OCI-LY1 (cell line): ENCODE measurements around the gene CANT1.

Experiments used
- H2AFZ ChIP-seq: fragments of 200-600 bp; sonication (generic), shearing (Covaris generic); 2 replicates; pipeline ENCODE4 v1.6.0; 2014; ENCODE audit warnings: antibody characterized with exemption, mild to moderate bottlenecking, low read length
- H3F3A ChIP-seq: fragments of 200-600 bp; sonication (generic), shearing (Covaris generic); 2 replicates; pipeline ENCODE4 v1.6.0; 2014; ENCODE audit warnings: mild to moderate bottlenecking, antibody characterized with exemption, low read length, moderate library complexity; ENCODE audit not compliant: insufficient read depth
- H3K27ac ChIP-seq: fragments of 200-600 bp; sonication (generic); 2 replicates; pipeline ENCODE4 v1.5.1; 2014; ENCODE audit warnings: low read length, mixed run types, mild to moderate bottlenecking, low read depth; ENCODE audit not compliant: poor library complexity, severe bottlenecking
- H3K27me3 ChIP-seq: fragments of 200-600 bp; sonication (generic); 2 replicates; pipeline ENCODE4 v1.6.0; 2014; ENCODE audit warnings: antibody characterized with exemption, mild to moderate bottlenecking, low read length, moderate library complexity; ENCODE audit not compliant: insufficient read depth
- H3K36me3 ChIP-seq: fragments of 200-600 bp; sonication (generic); 2 replicates; pipeline ENCODE4 v1.6.1; 2014; ENCODE audit warnings: mild to moderate bottlenecking, antibody characterized with exemption, low read length, moderate library complexity, mixed read lengths; ENCODE audit not compliant: insufficient read depth
- H3K4me1 ChIP-seq: fragments of 200-600 bp; sonication (generic); 2 replicates; pipeline ENCODE4 v1.5.1; 2014; ENCODE audit warnings: mild to moderate bottlenecking, low read length, moderate library complexity; ENCODE audit not compliant: insufficient read depth, severe bottlenecking
- H3K4me2 ChIP-seq: fragments of 200-600 bp; sonication (generic), shearing (Covaris generic); 2 replicates; pipeline ENCODE4 v1.6.1; 2014; ENCODE audit warnings: low read length
- H3K4me3 ChIP-seq: fragments of 200-600 bp; sonication (generic); 2 replicates; pipeline ENCODE4 v1.5.1; 2014; ENCODE audit warnings: low read length, low read depth, mild to moderate bottlenecking, mixed read lengths; ENCODE audit not compliant: poor library complexity, severe bottlenecking
- H3K79me2 ChIP-seq: fragments of 200-600 bp; shearing (Covaris generic); 2 replicates; pipeline ENCODE4 v1.6.1; 2016; ENCODE audit warnings: mixed run types, low read length, mixed read lengths; ENCODE audit not compliant: insufficient read depth
- H3K9ac ChIP-seq: fragments of 200-600 bp; sonication (generic), shearing (Covaris generic); 2 replicates; pipeline ENCODE4 v1.6.1; 2014; ENCODE audit warnings: mild to moderate bottlenecking, low read length, mixed read lengths
- H3K9me2 ChIP-seq: fragments of 200-600 bp; sonication (generic), shearing (Covaris generic); 2 replicates; pipeline ENCODE4 v1.6.1; 2014; ENCODE audit warnings: low read depth, mild to moderate bottlenecking, low read length, mixed read lengths
- H3K9me3 ChIP-seq: fragments of 200-600 bp; shearing (Covaris generic); 2 replicates; pipeline ENCODE4 v1.6.1; 2014; ENCODE audit warnings: low read length, mixed read lengths
- H4K20me1 ChIP-seq: fragments of 200-600 bp; sonication (generic), shearing (Covaris generic); 2 replicates; pipeline ENCODE4 v1.6.0; 2016; ENCODE audit warnings: mild to moderate bottlenecking, low read length; ENCODE audit not compliant: insufficient read depth
- EZH2 ChIP-seq: fragments of 200-600 bp; sonication (generic), shearing (Covaris generic); IDR thresholded peaks from 2 replicates; pipeline ENCODE4 v1.8.0; 2017; ENCODE audit warnings: borderline replicate concordance, mixed run types, mild to moderate bottlenecking, antibody characterized with exemption, low read length, moderate library complexity, mixed read lengths
- TF ChIP-seq, protein P1 (sequence below): fragments of 200-600 bp; sonication (generic), shearing (Covaris generic); IDR thresholded peaks from 2 replicates; pipeline ENCODE4 v1.5.1; 2017; ENCODE audit warnings: mild to moderate bottlenecking, antibody characterized with exemption, low read length, moderate library complexity, mixed read lengths

The CANT1 gene

DNA sequence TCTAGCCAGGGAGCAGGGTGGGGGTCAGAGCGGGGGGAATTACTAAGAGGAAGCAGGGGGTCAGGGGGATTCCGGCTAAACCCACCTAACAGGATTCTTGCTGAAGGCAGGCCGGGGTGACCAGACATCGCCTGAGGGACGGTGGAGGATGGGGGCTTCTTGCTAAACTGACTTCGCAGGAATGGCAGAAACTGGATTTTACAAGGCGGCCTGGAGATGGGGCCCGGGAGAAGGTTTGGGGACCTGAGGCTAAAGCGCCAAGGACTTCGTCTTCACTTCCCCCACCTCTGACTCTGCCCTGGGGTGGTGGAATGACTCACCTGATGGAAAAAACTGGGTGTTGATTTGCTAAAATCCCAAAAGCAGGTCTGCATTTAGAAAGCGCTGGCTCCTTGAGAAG, 53.3 kb downstream of the CANT1 start:
- Histone ChIP-seq H3K79me2 (no peaks in the 10 kb centered on the region), H3K27ac (no peak overlapping the region), H3F3A (no peaks in the 10 kb centered on the region), H4K20me1 (no peaks in the 10 kb centered on the region), H3K27me3 (peaks cover 4% of the 10 kb centered on the region; the same call in 1 of the 2 replicates), H2AFZ (no peak overlapping the region), H3K4me3 (no peak overlapping the region), H3K9me3 (no peaks in the 10 kb centered on the region), H3K4me1 (no peaks in the 10 kb centered on the region), H3K36me3 (no peaks in the 10 kb centered on the region), H3K9me2 (no peaks in the 10 kb centered on the region), H3K4me2 (no peak overlapping the region), H3K9ac (no peak overlapping the region)
- TF ChIP-seq, protein P1, sequence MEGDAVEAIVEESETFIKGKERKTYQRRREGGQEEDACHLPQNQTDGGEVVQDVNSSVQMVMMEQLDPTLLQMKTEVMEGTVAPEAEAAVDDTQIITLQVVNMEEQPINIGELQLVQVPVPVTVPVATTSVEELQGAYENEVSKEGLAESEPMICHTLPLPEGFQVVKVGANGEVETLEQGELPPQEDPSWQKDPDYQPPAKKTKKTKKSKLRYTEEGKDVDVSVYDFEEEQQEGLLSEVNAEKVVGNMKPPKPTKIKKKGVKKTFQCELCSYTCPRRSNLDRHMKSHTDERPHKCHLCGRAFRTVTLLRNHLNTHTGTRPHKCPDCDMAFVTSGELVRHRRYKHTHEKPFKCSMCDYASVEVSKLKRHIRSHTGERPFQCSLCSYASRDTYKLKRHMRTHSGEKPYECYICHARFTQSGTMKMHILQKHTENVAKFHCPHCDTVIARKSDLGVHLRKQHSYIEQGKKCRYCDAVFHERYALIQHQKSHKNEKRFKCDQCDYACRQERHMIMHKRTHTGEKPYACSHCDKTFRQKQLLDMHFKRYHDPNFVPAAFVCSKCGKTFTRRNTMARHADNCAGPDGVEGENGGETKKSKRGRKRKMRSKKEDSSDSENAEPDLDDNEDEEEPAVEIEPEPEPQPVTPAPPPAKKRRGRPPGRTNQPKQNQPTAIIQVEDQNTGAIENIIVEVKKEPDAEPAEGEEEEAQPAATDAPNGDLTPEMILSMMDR = no peak
- no peak for TF ChIP-seq EZH2

DNA sequence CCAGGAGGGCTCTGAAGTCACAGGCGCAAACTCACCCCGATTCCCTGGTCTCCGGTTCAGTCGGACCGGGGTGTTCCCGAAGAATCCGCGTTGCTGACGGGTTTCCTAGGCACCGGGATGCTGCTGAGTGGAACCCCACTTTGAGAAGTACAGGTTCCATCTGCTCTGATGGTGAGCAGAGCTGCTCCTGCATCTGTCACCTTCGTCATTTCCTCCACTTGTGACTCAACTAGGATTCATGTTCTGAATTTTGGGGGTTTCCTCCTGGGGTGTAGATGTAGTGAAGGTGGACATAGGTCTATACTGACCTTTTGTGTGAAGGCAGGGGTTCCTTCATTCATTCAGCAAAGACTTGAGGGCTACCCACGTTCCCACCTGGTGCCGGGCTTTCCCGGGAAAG, 54.9 kb downstream of the CANT1 start:
- no peaks in the 10 kb centered on the region for H4K20me1 ChIP-seq
- H3K9me3 ChIP-seq = peaks cover 8% of the 10 kb centered on the region
- H3K9me2 ChIP-seq = no peaks in the 10 kb centered on the region
- H3K4me3 ChIP-seq = no peak overlapping the region
- H3K9ac ChIP-seq = no peak overlapping the region
- TF ChIP-seq, protein P1 = no peak
- TF ChIP-seq EZH2 = no peak
- H3F3A ChIP-seq = no peaks in the 10 kb centered on the region
- H2AFZ ChIP-seq = no peak overlapping the region
- H3K79me2 ChIP-seq = no peaks in the 10 kb centered on the region
- H3K27me3 ChIP-seq = peaks cover 8% of the 10 kb centered on the region; the same call in 1 of the 2 replicates
- no peak overlapping the region for H3K27ac ChIP-seq
- H3K36me3 ChIP-seq = no peaks in the 10 kb centered on the region; the same call in 1 of the 2 replicates
- H3K4me1 ChIP-seq = no peaks in the 10 kb centered on the region
- H3K4me2 ChIP-seq = no peak overlapping the region

DNA sequence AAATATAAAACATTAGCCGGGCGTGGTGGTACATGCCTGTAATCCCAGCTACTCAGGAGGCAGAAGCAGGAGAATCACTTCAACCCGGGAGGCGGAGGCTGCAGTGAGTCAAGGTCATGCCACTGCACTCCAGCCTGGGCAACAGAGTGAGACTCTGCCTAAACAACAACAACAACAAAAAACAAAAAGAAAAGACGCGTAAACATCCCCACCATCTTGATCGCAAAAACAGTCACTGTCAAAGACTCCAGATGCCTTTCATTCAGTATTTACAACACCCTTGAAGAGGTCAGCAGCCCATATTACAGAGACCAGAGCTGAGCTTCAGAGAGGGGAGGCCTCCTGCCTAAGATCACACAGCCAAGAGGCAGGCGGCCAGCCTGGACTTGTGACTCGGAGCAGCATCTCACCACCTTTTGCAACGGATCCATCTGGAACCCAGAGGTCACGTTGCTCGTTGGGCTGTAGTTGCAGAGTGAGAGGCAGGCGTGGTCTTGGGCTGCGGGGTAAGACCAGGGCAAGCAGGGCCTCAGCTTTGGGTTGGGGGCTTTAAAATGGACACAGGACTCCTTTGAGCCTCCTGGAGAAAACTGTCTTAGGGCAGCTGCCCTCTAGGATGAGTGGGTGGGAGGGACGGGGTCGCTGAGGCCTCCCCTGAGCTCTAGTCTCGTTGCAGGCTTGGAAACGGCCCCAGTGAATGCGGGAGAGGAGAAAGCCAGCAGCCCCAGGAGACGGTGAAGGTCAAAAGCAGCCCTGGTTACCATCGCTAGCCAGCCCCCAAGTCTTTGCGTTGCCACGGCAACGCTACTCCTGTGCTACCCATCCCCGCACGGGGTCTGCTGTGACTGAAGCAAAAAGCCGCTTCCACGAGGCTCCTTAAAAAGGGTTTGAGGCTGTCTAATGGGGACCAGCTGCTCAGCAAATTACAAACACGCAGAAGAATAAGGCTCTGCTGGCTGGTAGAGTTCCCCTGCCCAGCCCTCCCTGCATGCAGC, 55.9 kb downstream of the CANT1 start:
- no peaks in the 10 kb centered on the region for H3K9me2 ChIP-seq
- no peak for TF ChIP-seq EZH2
- TF ChIP-seq, protein P1 = no peak
- H3K36me3 ChIP-seq = no peaks in the 10 kb centered on the region; the same call in 1 of the 2 replicates
- no peak overlapping the region for H2AFZ ChIP-seq
- no peak overlapping the region for H3K9ac ChIP-seq
- H3F3A ChIP-seq = no peaks in the 10 kb centered on the region
- peaks cover 8% of the 10 kb centered on the region for H3K9me3 ChIP-seq
- H3K4me1 ChIP-seq = no peaks in the 10 kb centered on the region
- H3K4me3 ChIP-seq = no peak overlapping the region
- no peaks in the 10 kb centered on the region for H4K20me1 ChIP-seq
- no peak overlapping the region for H3K27ac ChIP-seq
- no peaks in the 10 kb centered on the region for H3K79me2 ChIP-seq
- H3K27me3 ChIP-seq = peaks cover 8% of the 10 kb centered on the region; the same call in 1 of the 2 replicates
- H3K4me2 ChIP-seq = no peak overlapping the region
